Inflammatory macrophage (primary cell): ENCODE data around the gene MRGPRF.

Experiments
- DNase-seq, 2 donors: peaks; one replicate each; pipeline ENCODE4 v3.0.0-alpha.2; 2020 to 2022

MRGPRF gene

DNA sequence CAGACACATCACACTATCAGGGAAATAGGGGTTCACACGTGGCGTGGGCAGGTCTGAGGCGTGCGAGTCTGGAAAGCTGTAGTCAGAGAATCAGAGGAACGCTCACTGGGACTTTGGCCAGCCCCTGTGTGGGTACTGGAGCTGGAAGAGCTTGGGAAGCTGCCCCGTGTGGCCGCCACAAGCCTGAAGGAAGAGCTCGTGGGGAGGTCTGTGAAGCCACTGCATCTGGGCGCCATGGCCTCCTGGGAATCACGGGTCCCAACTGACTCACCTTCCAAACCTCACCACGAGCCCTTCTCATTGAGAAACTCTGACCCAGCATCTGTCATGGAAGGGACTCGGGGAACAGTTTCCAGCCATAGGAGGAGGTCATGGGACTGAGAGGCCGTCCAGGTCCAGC lies 5.9 kb upstream of the MRGPRF start:
- DNase-seq: no peak

DNA sequence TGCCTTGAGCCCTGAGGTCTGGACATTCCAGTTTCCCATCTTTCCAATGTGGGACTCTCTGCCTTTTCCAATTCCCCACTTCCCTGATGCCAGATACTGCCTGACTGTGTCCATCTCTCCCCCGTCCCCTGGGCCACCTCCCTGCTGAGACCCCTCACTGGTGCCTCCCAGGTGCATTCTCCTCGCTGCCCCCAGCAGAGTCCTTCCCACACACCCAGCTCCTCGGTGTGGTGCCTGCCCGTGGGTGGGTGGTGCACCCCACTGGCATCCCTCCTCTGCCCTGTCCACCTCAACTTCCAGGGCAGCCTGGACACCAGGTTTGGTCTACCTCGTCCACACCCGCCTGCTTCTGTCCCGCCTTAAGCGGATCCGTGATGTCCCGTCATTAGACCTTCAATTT lies 4.9 kb upstream of the MRGPRF start:
- DNase-seq: no peak

DNA sequence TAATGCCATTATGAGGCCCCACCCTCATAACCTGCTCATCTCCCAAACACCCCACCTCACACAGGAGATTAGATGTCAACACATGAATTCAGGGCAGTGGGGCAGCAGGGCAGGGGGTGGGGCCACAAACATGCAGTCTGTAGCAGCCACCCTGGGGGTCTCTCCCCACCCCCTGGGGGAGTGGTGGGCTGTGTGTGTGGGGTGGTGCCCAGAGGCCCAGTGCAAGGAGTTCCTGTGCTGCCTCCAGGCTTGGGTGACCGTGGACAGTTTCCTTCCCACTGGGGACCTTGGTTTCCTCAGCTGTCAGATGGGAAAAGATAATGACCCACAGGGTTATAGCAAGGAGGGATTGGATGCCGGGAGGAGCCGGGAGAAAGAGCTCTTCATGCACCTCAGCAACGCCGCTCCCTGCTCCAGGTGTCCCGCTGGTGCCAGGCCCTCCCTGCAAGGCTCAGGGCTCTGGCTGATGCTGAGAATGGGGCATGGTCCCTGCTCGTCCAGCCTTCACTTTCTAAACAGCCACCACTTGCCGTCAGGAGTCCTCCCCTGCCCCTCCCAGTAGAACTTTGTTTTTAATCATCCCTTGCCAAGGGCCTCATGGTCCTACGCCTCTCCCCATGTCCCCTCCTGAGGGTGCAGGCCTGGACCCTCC lies 2.0 kb upstream of the MRGPRF start:
- DNase-seq: no peak

DNA sequence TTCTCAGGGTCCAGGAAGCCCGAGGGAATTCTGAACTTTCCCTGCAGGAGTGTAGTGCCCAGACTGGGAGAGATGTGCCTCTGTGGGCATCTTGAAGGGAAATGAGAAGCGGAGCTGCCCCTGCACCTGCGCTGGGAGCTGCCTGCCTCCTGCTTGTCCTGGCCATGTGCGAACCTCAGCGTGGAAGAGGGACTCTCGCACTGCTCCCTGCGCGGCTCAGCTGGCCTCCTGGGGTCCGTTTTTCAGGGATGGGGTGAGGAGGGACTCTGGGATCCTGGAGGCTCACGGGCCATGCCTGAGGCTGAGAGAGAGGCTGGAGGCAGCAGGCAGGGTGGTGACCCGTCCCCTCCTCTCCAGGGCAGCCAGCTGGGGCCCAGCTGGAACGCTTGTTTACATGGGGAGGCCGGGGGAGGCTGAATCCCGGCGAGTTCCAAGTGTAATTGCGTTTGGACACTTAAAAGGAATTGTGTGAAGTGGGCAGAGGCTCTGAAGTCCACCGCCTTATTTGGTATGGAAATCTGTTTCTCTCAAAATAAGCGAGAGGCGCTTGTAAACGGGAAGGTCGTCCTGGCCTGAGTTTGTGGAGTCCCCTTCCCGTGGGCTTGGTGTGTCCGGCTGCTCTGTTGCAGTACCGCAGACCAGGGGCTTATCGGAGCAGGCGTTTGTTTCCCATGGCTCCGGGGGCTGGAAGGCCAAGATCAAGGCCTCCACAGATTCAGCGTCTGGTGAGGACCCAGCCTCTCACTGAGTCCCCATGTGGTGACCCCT lies 1.2 kb upstream of the MRGPRF start:
- no peak for DNase-seq

DNA sequence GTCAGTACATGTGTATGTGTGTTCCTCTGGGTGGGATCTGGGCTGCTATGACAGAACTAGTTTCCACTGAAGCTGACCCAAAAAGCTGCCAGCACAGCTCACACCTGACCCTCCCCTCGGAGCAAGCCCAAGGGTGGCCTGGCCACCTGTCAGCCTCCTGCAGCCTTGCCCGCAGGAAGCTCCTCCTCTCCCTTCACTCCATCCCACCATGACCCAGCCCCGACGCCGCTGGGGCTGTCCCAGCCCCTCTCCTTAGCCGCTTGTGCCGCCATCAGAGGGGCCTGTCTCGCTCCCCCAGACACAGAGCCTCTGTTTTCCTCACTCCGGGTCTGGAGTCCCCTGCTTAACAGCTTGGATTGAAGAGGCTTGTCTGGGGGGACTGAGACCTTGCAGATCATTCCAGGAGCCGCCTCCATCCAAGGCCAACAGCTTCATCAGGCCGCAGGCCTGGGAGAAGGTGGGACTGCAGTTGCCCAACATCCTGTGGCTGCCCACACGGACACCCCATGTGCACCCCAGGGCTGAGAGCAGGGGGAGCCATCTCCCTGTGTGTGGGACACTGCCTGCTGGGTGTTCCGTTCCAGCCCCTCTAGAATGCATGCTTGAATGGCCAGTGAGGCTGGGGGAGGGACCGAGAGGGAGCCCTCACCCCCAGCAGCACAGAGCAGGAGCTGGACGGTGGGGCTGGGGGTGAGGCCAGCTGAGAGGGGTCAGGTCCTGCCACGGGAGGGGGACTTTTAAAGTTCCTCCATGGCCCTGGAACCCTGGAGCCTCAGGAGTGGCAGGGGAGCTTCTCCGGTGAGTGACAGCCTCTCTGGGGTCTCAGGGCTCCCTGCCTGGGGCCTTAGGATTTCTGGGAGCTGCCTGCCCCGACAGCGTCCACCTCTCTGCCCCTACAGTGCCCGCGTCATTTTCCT lies 696 bp downstream of the MRGPRF start:
- DNase-seq: peak; percentile 32 to 70

DNA sequence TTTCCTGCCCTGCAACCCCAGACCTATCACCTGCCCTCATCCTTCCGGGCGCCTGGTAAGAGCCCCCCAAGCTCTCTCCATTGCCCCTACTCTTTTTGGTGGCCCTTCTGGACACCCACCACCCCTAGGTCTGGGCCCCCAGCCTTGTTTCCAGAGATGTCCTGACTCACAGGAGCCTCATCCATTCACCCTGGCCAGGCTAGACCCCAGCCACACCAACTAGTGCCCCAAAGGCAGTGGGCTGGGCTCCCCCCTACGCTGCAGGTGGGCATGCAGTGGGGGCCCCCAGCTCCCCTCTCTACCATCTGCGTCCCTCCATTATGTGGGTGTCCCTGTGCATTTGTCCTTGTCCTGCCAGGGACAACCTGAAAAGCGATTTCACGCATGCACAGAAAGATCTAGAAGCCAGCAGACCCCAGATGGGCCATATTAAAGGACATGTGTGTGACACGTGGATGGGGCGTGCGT lies 1.4 kb downstream of the MRGPRF start:
- no peak for DNase-seq

DNA sequence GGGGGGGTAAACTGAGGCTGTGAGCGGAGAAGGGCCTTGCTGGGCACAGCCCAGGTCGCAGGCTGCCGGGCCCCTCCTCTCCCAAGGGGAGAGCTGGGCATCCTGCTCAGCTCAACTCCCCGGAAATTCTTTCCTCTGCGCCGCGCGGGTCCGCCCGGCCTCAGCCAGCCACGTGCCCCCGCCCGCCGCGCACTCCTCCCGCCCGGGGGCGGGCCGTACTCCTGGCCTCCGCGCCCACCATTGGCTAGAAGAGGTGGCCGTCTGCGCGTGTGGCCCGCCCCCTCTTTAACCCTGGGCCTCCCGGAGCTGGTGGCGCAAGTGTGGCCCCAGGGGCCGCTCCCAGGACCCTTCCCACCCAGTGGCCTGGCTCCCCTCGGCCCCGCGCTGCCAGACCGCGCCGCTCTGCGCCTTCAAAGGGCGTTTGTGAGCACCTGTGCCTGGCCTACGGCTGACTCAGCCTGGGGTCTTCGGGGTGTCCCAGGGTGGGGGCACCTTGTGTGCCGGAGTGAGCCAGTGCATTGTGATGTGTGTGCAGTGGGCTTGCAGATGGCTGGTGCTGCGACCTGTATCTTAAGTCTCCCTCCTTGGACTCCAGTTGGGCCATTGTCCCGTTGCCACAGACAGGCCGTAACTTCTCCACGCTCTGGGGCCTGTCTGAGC lies 2.0 kb downstream of the MRGPRF start:
- DNase-seq: peak; percentile 82 to 84

DNA sequence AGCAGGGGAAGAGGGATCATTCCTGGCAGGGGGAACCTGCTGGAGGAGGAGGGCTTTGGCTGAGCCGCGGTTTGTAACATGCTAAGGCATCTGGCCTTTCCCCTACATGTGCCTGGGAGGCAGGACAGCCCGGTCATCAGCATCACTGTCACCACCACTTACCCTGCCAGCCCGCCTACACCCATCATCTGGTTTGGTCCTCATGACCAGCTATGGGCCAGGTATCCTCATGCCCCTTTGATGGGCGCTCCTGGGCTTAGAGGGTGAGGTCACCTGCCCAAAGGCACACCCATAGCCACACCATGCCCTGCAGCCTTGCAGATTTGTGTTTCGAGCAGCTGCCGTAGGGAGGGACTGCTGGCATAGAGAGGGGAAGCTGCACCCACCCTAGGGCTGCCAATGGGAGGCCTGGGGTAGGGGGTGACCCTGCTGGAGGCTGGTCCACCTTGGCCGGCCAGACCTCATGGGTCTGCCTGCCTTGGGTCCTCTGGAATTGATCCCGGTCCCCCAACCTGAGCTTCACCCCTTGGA lies 2.6 kb downstream of the MRGPRF start:
- peak; percentile 40 to 83 for DNase-seq

DNA sequence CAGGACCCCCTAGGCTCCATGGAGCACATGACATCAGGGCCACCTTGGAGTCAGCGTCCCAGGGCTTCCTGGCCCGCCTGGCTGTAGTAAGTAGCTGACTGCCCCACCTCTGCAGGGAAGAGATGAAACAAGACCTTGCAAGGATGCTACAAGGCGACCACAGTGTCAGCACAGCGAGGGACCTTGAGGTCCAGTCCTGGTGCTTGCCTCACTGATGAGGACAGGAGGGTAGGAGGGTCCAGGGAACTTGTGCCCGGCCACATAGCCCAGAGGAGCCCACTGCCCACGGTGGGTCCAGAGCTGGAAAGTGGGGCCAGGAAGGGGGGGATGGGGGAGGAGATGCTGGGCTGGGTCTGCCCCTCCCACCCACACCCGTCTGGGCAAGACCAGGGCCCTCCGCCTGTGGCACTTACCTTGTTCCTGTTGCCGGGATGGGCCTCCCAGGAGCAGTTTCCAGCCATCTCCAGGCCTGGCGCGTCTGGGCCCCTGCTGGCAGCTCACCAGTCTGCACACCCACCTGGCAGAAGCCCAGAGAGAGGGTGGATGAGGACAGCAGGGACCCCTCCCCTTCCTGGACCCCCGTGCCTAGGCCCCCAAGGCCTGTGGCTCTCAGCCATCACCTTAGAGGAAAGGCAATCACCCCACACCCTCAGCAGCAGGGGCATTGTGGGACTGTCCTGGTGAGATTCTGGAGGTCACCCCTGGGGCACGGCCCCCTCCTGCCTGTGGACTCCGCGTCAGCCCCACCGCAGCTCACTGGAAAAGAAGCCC lies 3.4 kb downstream of the MRGPRF start:
- no peak for DNase-seq

DNA sequence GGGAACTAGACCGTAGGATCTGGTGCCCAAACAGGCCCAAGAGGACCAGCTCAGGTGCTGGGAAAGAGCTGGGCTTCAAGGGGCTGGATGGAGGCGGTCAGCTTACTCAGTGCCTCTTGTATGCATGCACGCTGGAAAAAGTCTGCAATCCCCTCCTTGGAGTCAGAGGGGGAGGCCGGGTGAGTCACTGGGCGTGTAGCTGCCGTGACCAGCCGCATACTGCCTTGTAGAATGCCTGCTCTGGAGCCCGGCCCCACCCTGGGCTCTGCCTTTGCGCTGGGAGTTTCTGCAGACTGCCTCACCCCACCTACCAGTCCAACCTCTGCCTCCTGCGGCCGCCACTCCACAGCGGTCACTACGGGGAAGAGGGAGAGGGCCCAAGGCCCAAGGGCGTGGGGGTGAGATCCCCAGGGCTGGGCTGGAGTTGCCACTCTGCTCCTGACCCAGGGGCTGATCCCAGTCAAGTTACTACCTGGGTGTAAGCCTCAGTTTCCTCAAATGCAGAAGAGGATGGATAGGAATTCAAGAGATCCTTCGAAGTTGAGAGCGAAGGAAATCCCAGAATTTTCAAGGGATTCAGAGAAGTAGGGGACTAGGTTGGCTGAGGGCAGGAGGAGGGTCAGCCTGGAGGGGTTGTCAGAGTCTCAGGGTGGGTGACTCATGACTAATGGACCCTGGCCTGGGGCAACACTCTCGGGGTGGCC lies 4.2 kb downstream of the MRGPRF start:
- DNase-seq: peak; percentile 38 to 59

DNA sequence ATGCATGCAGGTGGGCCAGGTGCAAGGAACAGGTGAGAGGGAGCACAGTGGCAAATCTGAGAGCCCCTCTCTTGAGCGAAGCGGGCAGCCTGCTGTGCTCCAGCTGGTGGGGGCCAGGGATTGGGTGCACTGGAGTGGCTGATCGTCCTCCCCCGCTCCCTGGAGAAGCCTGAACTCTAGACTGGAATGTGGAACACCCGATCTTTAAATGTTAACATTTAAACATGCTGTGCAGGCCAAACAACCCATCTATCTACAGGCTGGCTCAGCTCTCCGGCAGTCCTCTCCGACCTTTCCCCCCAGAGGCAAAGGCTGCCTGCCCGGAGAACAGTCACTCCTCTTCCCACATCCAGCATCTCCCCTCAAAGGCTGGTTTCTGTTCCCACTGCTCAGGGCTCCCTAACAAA lies 5.1 kb downstream of the MRGPRF start:
- DNase-seq: no peak

DNA sequence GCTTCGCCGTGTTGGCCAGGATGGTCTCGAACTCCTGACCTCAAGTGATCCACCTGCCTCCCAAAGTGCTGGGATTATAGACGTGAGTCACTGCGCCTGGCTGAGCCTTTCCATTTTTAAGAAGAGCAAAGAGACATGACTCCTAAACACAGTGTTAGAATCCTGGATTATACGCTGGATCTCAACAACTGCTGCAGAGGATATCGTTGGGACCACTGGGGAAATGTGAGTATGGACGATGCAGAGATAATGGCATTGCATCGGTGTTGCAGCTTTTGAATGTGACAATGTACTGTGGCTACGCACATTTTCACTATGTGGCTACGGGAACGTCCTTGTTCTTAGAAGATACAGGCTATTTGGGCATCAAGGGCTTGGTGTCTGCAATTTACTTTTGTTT lies 6.2 kb downstream of the MRGPRF start:
- no peak for DNase-seq

DNA sequence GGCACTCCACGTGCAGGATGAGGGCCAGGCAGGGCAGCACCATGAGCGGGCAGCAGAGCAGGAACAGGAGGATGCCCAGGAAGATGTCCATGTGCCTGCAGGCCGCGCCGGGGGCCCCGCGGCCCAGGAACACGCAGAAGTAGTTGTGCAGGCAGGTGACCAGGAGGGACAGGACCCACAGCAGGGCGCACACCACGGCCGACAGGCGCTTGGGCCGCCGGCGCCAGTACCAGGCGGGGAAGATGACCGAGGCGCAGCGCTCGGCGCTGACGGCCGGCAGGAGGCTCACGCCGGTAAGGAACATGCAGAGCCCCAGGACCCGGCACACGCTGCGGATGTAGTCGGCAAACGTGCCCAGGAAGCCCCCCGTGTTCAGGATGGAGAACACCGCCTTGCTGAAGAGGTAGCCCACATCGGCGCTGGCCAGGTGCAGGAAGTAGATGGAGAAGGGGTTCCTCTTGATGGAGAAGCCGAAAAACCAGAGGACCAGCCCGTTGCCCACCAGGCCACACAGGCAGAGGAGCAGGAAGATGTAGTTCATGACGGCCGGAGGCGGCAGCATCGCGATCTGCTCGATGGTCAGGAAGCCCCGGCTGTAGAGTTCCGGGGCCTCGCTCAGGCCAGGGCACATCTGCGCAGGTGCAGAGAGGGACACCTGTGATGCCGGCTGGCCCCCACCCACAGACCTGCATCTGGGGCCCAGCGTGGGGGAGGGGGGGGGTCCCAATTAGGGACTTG lies 7.2 kb downstream of the MRGPRF start:
- no peak for DNase-seq

DNA sequence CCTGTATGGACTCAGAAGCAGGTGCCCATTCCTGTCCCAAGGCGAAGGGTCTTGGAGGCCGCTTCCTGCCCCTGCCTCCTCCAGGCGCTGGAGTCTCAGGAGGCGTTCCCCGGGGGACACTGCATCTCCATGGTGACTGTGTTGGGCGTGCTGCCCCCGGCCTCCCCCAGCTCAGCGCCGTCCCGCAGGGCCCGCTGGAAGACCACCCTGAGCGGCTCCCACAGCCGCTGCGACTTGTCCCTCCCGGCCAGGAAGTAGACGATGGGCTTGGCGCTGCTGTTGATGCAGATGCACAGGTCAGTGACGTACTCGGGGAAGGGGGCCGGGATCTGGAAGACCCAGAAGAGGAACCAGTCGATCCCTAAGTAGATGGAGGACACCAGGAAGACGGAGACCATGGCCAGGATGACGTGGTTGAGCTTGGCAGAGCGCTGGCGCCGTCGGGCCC lies 7.8 kb downstream of the MRGPRF start:
- DNase-seq: no peak

DNA sequence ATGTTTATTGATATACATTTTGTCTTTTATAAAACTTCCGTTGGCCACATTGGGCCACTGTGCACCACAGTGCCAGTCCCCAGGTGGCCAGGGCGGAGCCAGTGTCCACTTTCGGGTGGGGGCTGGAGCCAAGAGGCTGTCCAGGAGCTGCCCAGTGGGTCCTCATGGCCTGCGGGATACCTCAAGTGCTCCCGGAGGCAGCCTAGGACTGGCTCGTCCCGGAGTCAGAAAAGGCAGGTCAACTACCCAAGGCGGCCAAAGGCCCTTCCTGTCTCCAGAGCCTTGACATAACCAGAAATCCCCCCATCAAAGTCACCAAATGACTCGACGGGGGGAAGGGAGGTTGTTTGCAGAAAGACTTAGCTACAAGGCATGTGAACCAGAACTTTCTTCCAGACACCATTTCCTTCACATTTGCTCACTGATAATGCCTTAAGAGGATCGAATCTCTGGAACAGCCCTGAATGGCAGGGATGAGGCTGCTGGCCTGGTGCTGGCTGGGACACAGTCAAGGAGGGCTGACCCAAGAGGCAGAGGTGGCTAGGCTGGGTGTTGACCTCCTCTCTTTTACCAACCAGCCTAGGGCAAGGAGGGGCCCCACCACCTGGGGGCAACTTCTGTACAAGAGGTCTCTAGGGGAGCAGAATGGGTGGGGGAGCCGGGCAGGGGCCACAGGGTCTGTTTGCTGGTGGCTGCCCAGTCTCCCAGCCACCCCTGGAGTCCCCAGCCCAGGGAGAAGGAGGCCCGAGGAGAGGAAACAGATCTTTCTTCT lies 8.4 kb downstream of the MRGPRF start:
- DNase-seq: no peak

DNA sequence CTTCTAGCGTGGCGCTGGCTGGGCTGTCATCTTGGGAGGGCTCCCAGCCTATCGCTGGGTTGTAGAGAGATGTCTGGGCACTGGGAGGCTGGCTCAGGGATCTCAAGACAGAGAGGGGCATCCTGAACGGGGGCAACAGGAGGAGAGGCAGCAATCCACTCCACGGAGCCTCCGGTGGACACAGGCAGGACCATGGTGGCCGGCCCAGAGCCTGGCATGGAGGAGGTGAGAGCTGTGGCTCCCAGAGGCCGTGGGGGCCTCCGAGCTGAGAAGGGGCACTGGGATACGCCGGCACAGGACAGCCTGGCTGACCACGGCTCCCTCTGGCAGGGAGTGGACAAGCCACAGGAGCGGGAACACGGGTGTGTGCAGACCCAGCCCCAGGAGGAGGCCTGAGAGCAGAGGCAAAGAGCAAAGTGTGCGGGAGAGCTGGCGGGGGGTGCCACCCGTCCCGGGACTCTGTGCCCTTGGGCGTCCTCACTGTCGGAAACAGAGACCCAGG lies 9.1 kb downstream of the MRGPRF start:
- no peak for DNase-seq

DNA sequence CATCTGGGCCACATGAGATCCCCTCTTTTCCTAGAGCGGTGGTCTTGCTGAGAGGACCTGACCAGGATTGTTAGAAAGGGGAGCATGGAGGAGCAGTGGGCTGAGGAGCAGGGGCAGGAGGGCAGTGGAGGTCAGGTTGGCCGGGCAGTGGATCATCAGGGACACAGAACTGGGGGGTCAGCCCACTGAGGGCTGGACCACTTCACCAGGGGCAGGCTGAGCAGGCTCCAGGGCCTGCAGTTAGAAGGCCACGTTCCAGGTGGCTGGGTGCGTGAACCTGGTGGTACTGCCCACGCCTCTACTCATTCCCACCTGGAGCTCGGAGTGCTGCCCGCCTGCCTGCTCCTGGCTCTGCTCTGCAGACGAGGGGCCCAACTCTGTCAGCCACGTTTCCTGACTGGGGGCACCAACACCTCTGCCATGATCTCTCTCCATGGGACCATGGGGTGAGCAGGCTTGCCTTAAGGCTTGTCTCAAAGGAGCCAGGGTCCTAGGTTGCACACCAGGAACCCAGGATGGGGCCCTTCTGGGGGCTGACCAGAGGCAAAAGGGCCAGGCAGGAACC lies 9.7 kb downstream of the MRGPRF start:
- no peak for DNase-seq

DNA sequence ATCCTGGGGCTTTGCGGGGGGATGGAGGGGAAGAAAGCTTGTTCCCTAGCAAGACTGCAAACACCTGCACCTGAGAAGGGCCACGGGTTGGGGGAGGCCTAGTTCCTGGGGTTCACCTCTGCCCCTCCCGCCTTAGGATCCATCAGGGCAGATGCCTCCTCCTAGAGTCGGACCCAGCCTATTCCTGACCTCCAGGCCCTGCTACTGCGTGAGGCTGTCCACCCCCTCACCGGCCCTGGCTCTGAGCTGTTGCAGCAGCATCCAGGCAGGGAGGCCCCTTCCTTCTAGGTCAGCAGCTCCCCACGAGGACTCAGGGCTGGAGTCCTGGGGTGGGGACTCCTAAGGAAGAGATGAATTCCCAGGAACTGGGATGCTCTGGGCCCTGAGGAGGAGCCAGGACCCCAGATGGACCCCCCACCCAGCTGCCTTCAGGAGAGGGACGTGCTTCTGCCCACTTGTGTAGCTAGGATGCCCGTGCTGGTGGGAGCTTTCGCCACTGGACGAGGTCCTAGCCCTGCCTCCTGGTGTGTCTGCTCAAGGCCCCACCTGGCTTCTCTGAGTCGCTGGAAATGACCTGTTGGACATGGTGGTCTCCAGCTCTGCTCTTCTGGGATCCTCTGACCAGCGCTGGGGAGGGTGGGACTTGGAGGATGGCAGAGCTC lies 10.3 kb downstream of the MRGPRF start:
- DNase-seq: peak in 1 of 2 donors; percentile 33
